Bronchial epithelial cell (primary cell): ENCODE results near the gene URGCP. TPM values are rescaled to one million over a fixed set of nuclear protein-coding genes. Genes with fewer than 3 reads are reported as not detected.
A peak's percentile ranks its signal among the peaks of the same experiment; 100 is the strongest.

ENCODE experiments used
- DNase-seq: peaks from one replicate; pipeline ENCODE4 v3.0.0-alpha.2; 2010; ENCODE audit warnings: low read depth
- FAIRE-seq: peaks from 2 replicates; lab custom pipeline; 2011; peaks lifted over from hg19 to GRCh38; lab: Jason Lieb, UNC
- H3K27me3 ChIP-seq: 2 replicates; pipeline ENCODE4 v1.5.1; 2011; ENCODE audit warnings: low read length; ENCODE audit not compliant: control insufficient read depth, insufficient read depth
- H3K36me3 ChIP-seq: 2 replicates; pipeline ENCODE4 v1.5.1; 2011; ENCODE audit warnings: low read length; ENCODE audit not compliant: control insufficient read depth, insufficient read depth
- H3K4me3 ChIP-seq: 2 replicates; pipeline ENCODE4 v1.5.1; 2011; ENCODE audit warnings: mild to moderate bottlenecking, low read depth, low read length, control low read depth
- total RNA-seq: library from RNA; depleted of rRNA; stranded (reverse); fragments of >200 nt; gene quantifications from 2 replicates; pipeline ENCODE4 v1.2.1, GENCODE V29; 2014
- TF ChIP-seq, protein P1 (sequence below): IDR thresholded peaks from 2 replicates; pipeline ENCODE4 v1.5.1; 2011; ENCODE audit warnings: mild to moderate bottlenecking, moderate library complexity, low read length, control low read depth, inconsistent platforms; ENCODE audit not compliant: insufficient read depth, severe bottlenecking

Gene URGCP
- total RNA-seq, 1 donor from 2014 or later: 31.3 TPM

DNA sequence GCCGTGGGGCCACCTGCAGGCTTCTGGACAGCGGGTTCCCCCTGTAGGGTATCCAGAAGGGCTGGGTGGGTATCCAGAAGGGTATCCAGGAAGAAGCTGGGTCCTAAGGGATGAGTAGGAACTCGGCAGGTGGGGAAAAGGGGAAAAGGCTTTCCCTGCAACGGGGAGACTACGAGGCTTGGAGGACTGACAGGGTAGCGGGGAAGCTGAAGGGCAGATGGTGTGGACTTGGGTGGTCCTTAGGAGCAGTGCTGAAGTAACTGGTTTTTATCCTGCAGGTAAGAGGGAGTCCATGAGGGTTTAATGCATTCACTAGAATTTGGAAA is 20.4 kb upstream of the URGCP start:
- Histone ChIP-seq H3K36me3 (no peaks in the 10 kb centered on the region), H3K27me3 (no peaks in the 10 kb centered on the region), H3K4me3 (peak overlapping the region; percentile 69)
- DNase-seq: no peak
- TF ChIP-seq, protein P1, sequence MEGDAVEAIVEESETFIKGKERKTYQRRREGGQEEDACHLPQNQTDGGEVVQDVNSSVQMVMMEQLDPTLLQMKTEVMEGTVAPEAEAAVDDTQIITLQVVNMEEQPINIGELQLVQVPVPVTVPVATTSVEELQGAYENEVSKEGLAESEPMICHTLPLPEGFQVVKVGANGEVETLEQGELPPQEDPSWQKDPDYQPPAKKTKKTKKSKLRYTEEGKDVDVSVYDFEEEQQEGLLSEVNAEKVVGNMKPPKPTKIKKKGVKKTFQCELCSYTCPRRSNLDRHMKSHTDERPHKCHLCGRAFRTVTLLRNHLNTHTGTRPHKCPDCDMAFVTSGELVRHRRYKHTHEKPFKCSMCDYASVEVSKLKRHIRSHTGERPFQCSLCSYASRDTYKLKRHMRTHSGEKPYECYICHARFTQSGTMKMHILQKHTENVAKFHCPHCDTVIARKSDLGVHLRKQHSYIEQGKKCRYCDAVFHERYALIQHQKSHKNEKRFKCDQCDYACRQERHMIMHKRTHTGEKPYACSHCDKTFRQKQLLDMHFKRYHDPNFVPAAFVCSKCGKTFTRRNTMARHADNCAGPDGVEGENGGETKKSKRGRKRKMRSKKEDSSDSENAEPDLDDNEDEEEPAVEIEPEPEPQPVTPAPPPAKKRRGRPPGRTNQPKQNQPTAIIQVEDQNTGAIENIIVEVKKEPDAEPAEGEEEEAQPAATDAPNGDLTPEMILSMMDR: no peak
- no peak for FAIRE-seq

DNA sequence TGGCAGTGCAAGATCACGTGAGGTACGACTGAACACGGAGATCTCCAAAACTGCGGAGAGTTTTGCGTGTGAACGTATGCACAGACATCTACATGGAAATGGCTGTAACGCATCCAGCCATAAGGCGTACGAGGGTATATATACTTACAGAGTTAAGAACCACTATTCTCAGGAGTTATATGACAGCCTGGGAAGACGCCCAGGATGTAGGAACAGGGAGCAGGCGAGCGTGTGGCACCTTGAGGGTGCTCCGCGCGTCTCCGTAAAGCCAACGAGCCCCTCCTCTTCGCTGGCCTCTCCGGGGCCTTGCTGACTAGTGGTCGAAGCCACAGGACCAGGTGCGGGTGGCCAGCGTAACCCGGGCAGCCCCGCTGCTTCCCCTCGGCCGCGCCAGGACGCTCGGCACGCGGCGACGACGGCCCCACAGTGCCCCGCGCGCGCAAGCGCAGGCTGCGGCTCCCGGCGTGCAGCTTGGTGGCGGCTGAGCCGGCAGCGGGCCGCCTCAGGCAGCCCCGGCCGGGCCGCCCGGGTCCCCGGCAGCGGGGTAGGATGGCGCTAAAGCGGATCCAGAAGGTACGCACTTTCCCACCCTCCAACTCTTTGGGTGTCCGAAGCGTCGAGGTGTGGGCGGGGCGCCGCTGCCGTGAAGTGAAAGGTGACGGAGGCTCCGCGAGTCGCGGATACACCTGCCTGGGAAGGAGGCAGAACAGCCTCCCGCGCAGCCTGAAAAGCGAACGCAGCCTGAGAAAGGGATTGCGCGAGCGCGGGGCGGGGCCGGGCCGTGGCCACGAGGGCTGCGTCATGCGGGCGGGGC is 19.8 kb upstream of the URGCP start, which contains the start of gene UBE2D4:
TSS of gene UBE2D4 (plus strand) at position 453 of the 814 bp plus-strand sequence. CDS start at position 550, 97 bp downstream.
- TF ChIP-seq, protein P1: no peak
- Histone ChIP-seq H3K4me3 (peak within 1 kb of the TSS; percentile 69), H3K36me3 (no peaks in the 10 kb centered on the region), H3K27me3 (no peaks in the 10 kb centered on the region)
- DNase-seq (peak; percentile 71), FAIRE-seq (no peak)

DNA sequence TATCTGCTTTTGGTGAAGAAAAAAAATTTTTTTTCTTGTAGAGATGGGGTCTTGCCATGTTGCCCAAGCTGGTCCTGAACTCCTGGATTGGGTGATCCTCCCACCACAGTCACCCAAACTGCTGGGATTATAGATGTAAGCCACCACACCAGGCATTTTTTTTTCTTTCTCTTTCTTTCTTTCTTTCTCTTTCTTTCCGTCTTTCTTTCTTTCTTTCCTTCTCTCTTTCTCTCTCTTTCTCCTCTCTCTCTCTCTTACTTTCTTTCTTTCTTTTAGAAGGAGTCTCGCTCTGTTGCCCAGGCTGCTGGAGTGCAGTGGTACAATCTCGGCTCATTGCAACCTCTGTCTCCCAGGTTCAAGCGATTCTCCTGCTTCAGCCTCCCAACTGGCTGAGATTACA is 16.3 kb upstream of the URGCP start:
- H3K27me3 ChIP-seq: no peaks in the 10 kb centered on the region
- TF ChIP-seq, protein P1: no peak
- H3K4me3 ChIP-seq: no peak overlapping the region
- DNase-seq (no peak), FAIRE-seq (no peak)
- H3K36me3 ChIP-seq: peaks cover 3% of the 10 kb centered on the region

DNA sequence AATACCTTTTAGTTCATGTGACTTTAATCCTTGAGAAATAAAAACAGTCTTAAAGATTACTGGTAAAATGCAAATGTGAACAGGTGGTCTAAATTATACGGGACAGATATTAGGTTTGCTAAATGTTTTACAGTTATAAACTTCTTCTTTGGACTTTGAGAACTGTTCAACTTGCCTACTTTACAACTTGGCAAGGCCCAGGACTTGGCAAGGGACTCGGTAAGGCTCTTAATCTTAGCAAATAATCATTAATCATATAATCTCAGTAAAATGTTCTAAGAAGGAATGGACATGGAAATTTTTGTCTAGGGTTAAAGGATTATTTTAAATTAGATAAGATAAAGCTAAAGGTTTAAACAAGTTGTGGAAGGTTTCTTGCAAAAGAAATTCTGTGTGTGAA is 15.0 kb upstream of the URGCP start:
- Histone ChIP-seq H3K36me3 (peaks cover 3% of the 10 kb centered on the region), H3K4me3 (no peak overlapping the region), H3K27me3 (no peaks in the 10 kb centered on the region)
- no peak for FAIRE-seq
- TF ChIP-seq, protein P1: no peak
- DNase-seq: no peak

DNA sequence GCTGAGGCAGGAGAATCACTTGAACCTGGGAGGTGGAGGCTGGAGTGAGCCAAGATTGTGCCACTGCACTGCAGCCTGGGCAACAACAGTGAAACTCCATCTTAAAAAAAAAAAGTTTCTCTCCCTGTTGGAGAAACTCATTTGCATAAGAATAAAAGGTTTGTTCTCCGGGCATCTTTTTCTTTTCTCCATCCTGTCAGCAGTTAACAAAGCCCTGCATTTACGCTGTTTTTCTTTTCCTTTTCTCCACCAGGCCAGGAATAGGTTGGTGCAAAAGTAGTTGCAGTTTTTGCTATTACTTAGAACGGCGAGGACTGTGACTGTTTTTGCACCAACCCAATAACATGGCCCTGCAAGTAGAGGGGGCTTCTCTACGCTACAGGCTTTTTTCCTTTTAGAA is 9.5 kb upstream of the URGCP start:
- no peak for DNase-seq
- Histone ChIP-seq H3K27me3 (no peaks in the 10 kb centered on the region), H3K4me3 (no peak overlapping the region), H3K36me3 (peaks cover 3% of the 10 kb centered on the region)
- TF ChIP-seq, protein P1: no peak
- no peak for FAIRE-seq
